SH-SY5Y (cell line): Measurements from ENCODE around the gene TNF.

Experiments
- GATA2 ChIP-seq: IDR thresholded peaks from 2 replicates; pipeline ENCODE4 v1.6.1; 2011; ENCODE audit warnings: mild to moderate bottlenecking, low read depth, low read length
- GATA3 ChIP-seq: IDR thresholded peaks from 2 replicates; pipeline ENCODE4 v1.6.1; 2011; ENCODE audit warnings: low read depth, mild to moderate bottlenecking, low read length, moderate library complexity

GRCh38 chr6:31581434-31582229, 6.3 kb downstream of the TNF start:
- no peak for TF ChIP-seq GATA2
- TF ChIP-seq GATA3: no peak
